Endometrium (tissue), 2 donors: ENCODE measurements around the gene ETHE1.

Experiments
- FAIRE-seq: peaks from 2 replicates; lab custom pipeline; 2012; peaks lifted over from hg19 to GRCh38; lab: Jason Lieb, UNC
- donor health status: control.
- donor health status: control.

ETHE1 gene, protein sequence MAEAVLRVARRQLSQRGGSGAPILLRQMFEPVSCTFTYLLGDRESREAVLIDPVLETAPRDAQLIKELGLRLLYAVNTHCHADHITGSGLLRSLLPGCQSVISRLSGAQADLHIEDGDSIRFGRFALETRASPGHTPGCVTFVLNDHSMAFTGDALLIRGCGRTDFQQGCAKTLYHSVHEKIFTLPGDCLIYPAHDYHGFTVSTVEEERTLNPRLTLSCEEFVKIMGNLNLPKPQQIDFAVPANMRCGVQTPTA

DNA sequence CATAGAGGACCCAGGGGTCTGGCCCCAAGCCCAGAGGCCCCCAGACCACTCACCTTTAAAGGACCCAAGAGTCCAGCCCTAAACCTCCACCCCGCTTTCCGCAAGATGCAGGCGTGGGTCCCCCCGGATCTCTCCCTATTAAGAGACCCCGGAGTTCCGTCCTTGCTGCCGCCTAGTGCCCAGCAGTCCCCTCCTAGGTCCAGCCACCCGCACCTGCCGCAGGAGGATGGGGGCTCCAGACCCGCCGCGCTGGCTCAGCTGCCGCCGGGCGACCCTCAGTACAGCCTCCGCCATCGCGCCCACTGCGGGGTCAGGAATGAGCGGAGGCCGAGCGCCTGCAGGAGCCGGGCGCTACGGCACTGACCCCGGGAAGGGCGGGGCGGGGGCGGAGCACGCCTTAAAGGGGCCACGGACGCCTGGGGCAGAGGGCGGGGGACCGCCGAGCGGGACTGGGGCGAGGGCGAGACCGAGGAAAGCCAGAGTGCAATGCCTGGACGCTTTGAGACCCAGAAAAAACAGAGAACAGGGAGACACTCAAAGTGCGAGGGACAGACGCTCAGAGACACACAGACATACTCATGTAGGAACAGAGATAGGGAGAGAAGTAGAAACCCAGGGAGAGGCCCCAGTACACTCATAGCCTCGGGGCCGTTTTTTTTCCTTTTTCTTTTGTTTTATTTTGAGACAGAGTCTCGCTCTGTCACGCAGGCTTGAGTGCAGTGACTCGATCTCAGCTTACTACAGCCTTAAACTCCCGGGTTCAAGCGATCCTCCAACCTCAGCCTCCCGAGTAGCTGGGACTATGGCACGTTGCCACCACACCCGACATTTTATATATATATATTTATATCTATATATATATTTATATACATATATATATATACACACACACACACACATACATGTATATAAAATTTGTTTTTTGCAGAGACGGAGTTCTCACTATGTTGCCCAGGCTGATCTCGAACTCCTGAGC is at the start of gene ETHE1:
TSS of gene ETHE1 (minus strand) at position 318 of the 976 bp plus-strand sequence. CDS start at position 294, 24 bp downstream.
- FAIRE-seq, result no peak

DNA sequence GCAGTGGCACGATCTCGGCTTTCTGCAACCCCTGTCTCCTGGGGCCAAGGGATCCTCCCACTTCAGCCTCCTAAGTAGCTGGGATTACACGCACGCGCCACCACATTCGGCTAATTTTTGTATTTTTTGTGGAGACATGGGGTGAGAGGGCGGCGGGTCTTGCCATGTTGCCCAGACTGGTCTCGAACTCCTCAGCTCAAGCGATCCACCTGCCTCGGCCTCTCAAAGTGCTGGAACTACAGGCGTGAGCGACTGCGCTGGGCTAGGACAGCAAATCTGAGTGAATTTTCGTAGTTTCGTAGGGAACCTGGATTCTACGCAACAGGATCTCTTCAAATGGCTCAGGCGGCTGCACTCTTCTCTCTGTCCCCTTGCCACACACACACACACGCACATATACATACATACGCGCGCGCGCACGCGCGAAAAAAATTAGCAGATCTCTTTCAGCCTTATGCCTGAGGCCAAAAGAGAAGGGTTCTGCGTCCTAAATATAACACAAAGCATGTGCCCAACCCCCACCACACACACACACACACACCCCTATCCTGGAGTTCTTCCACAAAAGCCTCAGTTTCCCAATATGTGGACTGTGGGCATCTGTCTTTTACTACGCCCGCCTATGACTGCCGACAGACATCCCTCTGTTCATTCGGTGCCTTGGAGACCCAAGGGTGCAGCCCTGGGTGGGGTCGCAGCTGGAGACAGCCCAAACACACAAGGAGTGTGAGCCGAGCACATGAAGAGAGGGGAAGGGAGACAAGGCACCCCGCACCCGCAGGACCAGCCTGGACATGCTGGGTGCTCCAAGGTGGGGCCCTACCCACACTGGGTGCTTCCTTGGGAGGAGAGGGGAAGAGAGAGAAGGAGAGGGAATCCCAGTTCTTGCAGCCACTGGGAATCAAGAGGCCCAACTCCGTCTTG is 49.2 kb upstream of the ETHE1 start:
- no peak for FAIRE-seq

DNA sequence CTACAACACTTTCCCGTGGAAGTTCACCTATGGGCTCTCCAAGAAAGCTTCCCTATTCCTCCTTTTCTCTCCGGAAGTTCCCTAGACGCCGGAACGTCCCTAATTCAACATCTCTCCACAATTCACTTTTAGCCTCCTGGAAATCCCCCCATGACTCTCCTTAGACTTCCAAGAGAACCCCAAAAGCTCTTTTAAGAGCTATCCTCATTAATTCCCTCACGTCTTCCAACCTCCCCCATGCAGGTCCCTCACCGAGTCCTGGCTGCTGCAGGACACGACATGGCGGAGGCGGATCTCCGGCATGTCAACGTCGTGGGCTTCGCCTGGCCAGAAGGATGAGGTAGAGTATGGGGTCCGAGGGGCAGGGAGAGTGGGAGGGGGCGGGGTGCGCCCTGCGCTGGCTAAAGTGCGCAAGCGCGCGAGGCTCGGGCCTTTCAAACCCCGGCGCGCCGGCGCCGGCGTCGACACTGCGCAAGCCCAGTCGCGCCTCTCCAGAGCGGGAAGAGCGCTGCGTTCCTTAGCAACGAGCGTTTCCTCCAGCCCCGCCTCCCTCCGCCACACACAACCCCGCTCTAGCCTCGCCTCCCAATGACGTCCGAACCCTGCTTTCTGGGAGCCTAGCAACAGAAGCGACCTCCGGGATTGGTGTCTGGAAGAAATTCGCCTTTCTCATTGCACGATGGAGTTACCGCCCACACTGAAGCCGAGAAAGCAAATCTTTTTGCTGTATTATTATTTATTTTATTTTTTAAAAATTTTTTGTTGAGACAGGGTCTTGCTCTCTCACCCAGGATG is 48.4 kb upstream of the ETHE1 start, which contains the start of the genes PINLYP and XRCC1:
TSS of gene PINLYP (plus strand) at position 646 of the 795 bp plus-strand sequence. CDS start 1,391 bp downstream, outside the sequence.
TSS of gene XRCC1 (minus strand) at position 372 of the 795 bp plus-strand sequence. CDS start at position 303, 69 bp downstream.
- FAIRE-seq, result peak; percentile 98

DNA sequence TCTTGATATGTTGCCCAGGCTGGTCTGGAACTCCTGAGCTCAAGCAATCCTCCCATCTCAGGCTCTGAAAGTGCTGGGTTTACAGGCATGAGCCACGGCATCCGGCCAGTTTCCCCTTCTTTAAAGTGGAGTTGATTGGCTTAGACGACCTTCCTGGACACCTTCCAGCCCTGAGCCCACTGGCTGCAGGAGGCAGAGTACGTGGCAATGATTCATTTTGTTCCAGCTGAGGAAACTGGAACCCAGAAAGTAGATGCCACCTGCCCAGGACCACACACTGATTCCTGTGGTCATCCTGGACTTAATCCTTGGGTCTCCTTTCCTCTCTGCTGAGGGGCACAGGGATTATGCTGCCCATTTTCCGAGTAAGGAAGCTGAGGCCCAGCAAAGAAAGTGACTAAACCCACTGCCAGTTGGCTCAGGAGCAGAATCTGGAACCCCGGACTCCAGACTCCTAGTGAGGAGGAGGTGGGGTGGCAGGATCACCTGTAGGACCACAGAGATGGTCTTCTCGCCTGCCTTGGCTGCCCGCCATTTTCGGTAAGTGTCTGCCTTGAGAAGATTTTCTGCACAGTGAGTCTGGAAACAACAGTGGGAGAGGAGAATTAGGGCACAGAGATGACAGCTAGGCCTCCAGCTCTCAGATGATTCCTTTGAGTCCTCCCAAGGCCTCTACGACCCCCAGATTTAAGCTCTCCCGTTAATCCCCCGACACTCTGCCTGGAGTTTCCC is 47.6 kb upstream of the ETHE1 start:
- FAIRE-seq, result no peak

DNA sequence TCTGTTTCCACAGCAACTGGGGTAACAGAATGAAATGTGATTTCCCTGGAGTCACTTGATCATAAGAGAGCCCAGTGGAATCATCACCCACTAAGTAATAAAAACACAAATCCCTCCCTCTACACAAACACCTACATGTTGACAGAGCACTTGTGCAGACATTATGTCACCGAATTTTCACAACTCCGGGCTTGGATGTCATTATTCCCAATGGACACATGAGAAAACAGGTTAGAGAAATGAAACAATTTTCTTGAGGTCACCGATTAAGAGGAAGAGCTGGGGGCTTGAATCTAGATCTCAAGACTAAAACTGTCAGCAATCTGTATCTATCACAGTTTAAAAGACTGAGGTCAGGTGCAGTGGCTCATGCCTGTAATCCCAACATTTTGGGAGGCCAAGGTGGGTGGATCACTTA is 45.2 kb upstream of the ETHE1 start:
- no peak for FAIRE-seq

DNA sequence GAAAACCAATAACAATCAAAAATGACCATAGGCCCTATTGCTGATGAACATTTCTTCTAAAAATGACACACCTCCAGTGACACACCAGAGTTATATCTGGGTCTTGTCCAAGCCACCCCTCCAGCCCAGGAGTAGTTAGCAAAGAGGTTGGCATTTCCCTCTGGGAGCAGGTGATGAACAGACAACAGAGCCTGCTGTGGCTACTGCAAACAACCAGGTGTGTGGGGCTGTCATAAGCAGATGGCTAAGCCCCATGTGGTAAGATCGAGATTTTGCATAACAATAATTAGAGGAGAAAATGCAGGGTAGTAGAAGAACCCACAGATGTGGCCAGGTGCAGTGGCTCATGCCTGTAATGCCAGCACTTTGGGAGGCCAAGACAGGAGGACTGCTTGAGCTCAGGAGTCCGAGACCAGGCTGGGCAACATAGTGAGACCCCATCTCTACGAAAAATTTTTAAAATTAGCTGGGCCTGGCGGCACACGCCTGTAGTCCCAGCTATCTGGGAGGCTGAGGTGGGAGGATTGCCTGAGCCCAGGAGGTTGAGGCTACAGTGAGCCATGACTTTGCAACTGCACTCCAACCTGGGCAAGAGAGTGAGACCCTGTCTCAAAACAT is 43.3 kb upstream of the ETHE1 start:
- FAIRE-seq, result no peak

DNA sequence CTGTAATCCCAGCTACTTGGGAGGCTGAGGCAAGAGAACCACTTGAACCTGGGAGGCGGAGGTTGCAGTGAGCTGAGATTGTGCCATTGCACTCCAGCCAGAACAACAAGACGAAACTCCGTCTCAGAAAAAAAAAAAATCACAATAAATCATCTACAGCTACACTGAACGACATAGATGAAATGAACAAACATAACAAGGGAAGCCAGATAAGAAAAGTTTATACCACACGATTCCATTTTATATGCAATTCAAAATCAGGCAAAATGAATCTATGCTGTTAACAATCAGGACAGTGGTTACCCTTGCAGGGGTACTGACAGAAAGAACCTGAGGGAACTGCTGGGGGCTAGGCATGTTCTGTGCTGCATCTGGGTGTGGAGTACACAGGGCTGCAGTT is 42.7 kb upstream of the ETHE1 start:
- no peak for FAIRE-seq

DNA sequence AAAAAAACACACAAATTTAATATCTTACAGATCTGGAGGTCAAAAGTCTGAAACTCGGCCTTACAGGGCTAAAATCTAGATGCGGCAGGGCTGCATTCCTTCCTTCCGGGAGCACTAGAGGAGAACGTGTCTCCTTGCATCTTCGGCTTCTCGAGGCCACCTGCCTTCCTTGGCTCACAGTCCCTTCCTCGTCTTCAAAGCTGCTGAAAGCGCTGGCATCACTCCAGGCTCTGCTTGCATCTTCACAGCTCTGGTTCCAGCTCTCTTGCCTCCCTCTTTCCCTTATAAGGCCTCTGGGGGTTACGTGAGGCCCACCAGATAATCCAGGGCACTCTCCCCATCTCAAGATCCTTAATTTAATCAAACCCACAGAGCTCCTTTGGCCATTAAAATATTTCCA is 37.8 kb upstream of the ETHE1 start:
- no peak for FAIRE-seq

DNA sequence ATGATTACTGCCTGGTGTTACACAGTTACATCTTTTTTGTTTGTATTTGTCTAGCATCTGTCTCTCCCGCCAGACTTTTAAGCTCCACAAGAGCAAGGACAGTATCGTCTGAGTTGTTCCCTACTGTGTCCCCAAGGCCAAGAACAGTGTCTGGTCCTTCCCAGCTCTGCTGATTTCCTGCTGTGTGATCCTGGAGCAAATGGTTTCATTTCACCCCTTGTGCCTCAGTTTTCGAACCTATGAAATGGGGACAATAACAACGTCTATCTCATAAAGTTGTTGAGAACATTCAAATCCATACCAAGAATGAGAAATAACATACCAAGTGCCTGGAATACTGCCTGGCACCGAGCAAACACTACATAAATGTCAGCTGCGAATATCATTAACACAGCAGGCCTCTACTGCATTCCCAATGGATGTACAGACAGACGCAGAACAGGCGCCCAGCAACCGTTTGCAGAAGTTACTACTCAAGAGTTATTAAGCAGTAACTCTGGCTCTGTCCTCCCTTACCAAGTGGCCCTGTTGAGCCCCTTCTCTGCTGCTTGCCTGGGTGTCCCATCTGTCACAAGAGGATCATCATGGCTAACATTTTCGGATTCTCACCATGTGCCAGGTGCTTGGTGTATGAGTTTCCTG is 36.9 kb upstream of the ETHE1 start:
- no peak for FAIRE-seq

DNA sequence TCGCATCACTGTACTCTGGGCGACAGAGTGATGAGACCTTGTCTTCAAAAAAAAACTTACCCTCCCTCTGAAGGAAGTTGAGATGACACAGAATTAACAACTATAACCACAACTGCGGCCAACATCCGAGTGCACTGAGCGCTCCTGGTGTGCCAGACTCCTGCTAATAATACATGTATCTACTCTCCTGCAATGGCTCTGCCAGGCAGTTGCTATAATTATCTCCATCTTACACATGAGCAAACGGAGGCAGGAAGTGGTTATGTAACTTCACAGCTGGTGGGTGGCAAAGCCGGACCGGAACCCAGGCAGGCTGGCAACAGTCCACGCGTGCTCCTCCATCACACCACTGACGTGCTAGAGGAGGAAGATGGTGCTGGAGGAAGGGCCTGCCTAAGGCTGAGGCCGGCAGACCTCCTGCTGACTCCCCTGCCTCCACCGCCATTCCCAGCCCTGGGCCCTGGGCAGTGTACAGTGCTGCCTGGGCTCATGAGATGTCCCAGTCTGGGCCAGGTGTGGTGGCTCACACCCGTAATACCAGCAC is 35.8 kb upstream of the ETHE1 start:
- no peak for FAIRE-seq

DNA sequence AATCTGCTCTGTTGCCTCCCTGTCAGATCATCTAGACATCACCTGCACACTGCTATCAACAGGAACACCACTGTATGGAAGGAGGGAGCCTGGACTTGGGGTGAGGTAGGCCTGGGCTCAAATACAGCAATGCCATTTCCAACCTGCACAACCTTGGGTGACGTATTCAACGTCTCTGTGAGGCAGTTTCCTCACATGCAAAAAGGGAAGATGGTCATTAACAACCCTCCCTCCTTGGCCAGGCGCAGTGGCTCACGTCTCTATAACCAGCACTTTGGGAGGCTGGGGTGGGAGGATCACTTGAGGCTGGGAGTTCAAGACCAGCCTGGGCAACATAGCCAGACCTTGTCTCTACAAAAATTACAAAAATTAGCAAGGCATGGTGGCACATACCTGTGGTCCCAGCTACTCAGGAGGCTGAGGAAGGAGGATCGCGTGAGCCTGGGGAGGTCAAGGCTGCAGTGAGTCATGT is 35.3 kb upstream of the ETHE1 start:
- FAIRE-seq, result no peak

DNA sequence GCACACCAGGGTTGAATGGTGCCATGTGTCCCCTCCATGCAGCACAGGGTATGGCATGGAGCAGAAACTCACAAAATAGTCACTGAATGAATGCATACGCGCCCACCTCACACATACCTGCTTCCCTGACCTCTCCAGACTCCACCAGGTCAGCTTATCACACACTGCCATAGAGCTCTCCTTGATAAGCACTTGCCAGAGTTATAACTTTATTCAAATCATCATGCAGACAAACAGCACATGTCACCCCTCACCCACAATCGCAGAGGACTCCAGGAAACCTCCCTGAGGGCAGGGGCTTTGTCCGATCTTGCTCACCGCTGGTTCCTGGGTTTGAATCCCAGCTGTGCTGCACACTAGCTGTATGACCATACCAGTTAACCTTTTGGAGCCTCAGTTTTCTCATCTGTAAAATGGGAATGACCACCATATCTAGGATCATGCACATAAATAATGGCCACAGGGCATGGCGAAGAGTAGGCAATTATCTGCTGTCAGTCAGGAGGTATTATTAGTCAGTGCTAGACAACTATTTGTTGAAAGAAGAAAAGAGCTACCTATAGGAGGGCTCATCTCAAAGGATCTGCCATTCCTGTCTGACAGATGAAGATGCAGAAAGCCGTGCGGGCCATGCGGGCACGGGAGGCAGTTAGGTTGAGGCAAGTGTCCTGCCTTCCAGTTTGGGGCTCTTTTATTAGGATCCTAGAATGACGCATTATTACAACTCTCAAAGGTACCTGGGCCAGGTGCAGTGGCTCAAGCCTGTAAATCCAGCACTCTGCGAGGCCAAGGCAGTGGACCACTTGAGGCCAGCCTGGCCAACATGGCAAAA is 34.4 kb upstream of the ETHE1 start:
- FAIRE-seq, result no peak

DNA sequence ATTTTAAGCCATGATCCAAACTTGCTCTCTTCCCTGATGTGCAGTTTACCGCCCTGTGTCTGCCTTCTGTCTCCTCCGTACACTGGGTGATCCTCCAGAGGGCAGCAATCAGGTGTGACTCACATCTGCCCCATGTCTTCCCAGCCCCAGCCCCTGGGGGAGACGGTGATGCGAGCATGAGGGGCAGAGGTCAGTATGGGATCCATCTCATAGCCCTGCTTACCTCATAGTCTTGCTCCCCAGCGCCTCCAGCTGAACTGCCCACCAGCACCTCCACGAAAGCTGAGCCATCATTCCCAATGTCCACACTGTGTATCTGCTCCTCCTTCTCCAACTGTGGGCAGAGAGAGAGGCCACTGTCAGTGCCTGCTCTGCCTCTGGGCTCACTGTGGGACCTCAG is 33.7 kb upstream of the ETHE1 start:
- FAIRE-seq, result no peak

DNA sequence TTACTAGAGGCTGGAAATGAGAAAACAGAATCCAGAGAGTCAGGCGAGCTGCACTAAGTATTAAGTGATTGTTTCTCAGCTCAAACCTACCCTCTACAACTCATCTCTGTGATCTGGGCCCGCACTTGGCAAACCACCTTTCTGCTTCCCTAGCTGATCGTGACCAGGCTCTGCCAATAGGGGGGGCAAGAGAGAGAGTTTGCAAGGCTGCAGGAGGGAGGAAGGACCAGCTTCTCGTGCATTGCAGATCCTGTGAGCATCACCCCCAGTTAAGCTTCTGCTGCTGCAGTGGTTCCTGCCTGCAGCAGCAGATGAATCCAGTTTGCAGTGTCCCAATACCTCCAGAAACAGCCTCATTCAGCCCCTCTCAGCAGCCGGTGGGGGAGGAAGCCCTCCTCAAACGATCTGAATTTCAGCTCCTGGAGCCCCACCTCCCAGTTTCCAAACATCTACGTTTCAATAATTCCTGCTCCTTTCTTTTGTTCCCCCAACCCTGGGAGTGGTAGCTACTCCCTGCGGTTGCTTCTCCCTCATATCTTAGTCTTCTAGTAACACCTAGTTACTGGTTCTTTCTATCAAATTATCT is 28.3 kb upstream of the ETHE1 start:
- FAIRE-seq, result no peak

DNA sequence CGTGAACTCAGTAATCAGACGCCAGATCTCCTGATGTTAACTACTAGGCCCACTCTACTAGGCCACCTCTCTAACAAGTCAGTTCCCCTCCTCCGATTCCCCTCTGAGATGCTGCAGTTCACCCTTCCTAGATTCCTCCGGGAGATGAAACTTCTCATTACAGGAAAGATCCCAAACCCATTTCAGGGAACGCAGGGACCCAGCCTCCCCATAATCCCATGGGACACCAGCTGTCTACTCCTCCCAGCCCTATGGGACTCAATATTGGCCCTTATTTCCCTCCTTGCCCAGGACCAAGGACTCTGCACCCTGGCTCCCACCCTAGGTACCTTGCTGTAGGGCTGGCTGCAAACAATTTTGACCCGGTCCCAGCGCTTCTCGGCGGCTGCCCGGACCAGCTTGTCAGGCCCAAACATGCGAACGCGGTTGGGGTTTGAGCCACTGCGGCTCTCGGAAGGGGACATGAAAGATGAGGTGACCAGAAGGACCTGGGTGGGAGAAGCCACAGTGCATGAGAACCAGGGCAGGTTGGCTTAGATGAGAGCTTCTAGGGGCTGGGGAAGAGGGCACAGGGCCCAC is 27.4 kb upstream of the ETHE1 start:
- no peak for FAIRE-seq

DNA sequence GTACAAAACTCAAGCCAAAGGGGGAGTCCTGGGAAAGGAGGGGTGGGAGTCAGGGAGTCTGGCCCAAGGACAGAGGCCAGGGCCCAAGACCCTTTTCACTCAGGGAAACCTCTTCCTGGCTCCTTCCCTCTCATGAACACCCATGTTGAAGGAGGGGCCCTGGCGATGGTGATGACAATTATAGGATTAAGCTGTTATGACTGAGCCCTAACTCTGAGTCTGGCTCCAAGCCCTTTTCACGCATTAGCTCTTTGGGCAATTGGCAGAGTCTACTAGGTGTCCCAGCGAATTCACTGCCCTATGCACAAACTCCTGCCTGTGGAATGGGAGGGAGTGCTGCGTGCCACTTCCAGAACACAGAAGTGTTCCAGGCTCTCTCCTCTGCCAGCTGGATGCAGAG is 26.7 kb upstream of the ETHE1 start:
- FAIRE-seq, result no peak

DNA sequence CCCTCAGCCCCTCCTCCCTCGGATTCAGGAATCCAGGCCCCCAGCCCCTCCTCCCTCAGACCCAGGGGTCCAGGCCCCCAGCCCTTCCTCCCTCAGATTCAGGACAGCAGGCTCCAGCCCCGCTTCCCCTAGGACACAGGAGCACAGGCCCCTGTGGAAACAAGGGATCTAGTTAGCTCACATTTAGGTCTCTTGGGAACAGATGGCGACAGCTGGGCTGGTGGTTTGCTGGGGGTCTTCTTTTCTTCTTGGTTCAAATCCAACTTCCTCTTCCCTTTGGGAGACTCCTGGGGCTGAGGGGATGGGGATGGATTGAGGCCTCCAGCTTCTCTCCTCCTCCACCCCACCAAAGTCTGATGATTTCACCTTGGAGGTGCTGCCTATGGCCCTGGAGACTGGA is 25.6 kb upstream of the ETHE1 start:
- no peak for FAIRE-seq

DNA sequence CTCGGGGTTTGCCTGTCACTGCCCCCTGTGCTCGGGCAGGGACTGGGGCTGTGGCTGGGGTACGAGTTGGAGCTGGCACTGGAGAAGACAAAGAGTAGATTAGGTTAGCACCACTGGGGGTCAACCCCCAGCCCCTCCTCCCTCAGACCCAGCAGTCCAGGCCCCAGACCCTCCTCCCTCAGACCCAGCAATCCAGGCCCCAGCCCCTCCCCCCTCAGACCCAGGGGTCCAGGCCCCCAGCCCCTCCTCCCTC is 25.1 kb upstream of the ETHE1 start:
- FAIRE-seq, result no peak
